ENCODE results near the gene NR1H2. TPM values are rescaled to one million over a fixed set of nuclear protein-coding genes. Genes with fewer than 3 reads are reported as not detected.

The NR1H2 gene
- total and polyA plus RNA-seq, 10 of the 15 experiments (the other 5 are each of a cell fraction or from before 2014, with no cell fraction given) = 0.05 to 54.2 (median 35.1) TPM

DNA sequence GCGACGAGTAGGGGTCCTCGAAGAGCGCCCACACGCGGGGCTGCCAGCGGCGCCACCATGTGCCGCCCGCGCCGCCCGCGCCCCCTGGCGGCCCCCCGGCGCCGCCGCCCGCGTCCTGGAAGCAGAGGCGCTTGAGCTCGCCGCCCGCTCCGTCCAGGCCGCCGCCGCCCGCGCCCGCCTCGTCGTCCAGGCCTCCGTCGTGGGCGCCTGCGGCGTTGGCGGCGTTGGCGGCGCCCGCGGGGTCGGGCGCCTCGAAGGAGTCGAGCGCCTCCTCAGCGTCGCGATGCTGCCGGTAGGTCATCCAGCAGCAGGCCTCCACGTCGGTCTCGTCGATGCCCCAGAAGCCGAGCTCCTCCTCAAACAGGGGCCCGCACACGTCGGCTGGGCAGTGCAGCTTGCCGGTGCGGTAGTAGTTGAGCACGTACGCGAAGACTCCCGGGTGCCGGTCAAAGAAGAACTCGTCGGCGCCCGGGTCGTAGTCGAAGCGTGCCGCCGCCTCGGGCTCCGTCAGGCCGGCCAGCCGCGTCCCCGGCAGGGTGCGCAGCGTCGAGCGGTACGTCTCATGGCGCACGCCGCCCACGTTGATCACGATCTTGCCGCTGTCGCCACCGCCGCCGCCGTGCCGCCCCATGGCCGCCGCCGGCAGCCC is 47.9 kb upstream of the NR1H2 start (continued):
- TF ChIP-seq CHD4 (IDR thresholded peaks at IDR 0.05) = no peak
- TF ChIP-seq POLR2A (IDR thresholded peaks at IDR 0.05; ENCODE audit: low read depth, low read length) = no peak
- TF ChIP-seq SP1 (IDR thresholded peaks at IDR 0.05; ENCODE audit: low read depth, low read length) = no peak
- TF ChIP-seq, protein P1, sequence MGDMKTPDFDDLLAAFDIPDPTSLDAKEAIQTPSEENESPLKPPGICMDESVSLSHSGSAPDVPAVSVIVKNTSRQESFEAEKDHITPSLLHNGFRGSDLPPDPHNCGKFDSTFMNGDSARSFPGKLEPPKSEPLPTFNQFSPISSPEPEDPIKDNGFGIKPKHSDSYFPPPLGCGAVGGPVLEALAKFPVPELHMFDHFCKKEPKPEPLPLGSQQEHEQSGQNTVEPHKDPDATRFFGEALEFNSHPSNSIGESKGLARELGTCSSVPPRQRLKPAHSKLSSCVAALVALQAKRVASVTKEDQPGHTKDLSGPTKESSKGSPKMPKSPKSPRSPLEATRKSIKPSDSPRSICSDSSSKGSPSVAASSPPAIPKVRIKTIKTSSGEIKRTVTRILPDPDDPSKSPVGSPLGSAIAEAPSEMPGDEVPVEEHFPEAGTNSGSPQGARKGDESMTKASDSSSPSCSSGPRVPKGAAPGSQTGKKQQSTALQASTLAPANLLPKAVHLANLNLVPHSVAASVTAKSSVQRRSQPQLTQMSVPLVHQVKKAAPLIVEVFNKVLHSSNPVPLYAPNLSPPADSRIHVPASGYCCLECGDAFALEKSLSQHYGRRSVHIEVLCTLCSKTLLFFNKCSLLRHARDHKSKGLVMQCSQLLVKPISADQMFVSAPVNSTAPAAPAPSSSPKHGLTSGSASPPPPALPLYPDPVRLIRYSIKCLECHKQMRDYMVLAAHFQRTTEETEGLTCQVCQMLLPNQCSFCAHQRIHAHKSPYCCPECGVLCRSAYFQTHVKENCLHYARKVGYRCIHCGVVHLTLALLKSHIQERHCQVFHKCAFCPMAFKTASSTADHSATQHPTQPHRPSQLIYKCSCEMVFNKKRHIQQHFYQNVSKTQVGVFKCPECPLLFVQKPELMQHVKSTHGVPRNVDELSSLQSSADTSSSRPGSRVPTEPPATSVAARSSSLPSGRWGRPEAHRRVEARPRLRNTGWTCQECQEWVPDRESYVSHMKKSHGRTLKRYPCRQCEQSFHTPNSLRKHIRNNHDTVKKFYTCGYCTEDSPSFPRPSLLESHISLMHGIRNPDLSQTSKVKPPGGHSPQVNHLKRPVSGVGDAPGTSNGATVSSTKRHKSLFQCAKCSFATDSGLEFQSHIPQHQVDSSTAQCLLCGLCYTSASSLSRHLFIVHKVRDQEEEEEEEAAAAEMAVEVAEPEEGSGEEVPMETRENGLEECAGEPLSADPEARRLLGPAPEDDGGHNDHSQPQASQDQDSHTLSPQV (IDR thresholded peaks at IDR 0.05) = no peak
- no peak for TF ChIP-seq SMAD5 (IDR thresholded peaks at IDR 0.05; ENCODE audit: low read depth)
- no peak for TF ChIP-seq POU2F2 (IDR thresholded peaks at IDR 0.05; ENCODE audit: borderline replicate concordance, low read depth, low read length)
- TF ChIP-seq, protein P2, sequence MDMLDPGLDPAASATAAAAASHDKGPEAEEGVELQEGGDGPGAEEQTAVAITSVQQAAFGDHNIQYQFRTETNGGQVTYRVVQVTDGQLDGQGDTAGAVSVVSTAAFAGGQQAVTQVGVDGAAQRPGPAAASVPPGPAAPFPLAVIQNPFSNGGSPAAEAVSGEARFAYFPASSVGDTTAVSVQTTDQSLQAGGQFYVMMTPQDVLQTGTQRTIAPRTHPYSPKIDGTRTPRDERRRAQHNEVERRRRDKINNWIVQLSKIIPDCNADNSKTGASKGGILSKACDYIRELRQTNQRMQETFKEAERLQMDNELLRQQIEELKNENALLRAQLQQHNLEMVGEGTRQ (IDR thresholded peaks at IDR 0.05; ENCODE audit: borderline replicate concordance, low read depth, low read length) = no peak
- no peak for TF ChIP-seq MXI1 (IDR thresholded peaks at IDR 0.05; ENCODE audit: low read depth, low read length)
- TF ChIP-seq MTA2 (IDR thresholded peaks at IDR 0.05; ENCODE audit: low read depth) = no peak
- TF ChIP-seq ZZZ3 (IDR thresholded peaks at IDR 0.05; ENCODE audit: control insufficient read depth, insufficient read length, low read depth) = no peak
- no peak for TF ChIP-seq WRNIP1 (IDR thresholded peaks at IDR 0.05; ENCODE audit: borderline replicate concordance, low read depth, low read length)
- no peak for TF ChIP-seq KLF5 (IDR thresholded peaks at IDR 0.05; ENCODE audit: partially characterized antibody)
- TF ChIP-seq, protein P3, sequence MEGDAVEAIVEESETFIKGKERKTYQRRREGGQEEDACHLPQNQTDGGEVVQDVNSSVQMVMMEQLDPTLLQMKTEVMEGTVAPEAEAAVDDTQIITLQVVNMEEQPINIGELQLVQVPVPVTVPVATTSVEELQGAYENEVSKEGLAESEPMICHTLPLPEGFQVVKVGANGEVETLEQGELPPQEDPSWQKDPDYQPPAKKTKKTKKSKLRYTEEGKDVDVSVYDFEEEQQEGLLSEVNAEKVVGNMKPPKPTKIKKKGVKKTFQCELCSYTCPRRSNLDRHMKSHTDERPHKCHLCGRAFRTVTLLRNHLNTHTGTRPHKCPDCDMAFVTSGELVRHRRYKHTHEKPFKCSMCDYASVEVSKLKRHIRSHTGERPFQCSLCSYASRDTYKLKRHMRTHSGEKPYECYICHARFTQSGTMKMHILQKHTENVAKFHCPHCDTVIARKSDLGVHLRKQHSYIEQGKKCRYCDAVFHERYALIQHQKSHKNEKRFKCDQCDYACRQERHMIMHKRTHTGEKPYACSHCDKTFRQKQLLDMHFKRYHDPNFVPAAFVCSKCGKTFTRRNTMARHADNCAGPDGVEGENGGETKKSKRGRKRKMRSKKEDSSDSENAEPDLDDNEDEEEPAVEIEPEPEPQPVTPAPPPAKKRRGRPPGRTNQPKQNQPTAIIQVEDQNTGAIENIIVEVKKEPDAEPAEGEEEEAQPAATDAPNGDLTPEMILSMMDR (IDR thresholded peaks at IDR 0.05 in 2 of 3, conservative IDR thresholded peaks at IDR 0.05 in 1 of 3; ENCODE audit: control insufficient read depth in 2 of 3, extremely low read depth in 1 of 3, insufficient read depth in 1 of 3, low read depth in 3 of 3, low read length in 3 of 3) = peak in 2 of 3 experiments; percentile 2 to 34; a peak in 2 of 6 replicates
- TF ChIP-seq, protein P4, sequence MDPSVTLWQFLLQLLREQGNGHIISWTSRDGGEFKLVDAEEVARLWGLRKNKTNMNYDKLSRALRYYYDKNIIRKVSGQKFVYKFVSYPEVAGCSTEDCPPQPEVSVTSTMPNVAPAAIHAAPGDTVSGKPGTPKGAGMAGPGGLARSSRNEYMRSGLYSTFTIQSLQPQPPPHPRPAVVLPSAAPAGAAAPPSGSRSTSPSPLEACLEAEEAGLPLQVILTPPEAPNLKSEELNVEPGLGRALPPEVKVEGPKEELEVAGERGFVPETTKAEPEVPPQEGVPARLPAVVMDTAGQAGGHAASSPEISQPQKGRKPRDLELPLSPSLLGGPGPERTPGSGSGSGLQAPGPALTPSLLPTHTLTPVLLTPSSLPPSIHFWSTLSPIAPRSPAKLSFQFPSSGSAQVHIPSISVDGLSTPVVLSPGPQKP (IDR thresholded peaks at IDR 0.05; ENCODE audit: low read depth, low read length) = no peak
- no peak for TF ChIP-seq ESRRA (IDR thresholded peaks at IDR 0.05; ENCODE audit: low read length)
- TF ChIP-seq MTA3 (IDR thresholded peaks at IDR 0.05; ENCODE audit: borderline replicate concordance, low read length) = no peak
- TF ChIP-seq, protein P5, sequence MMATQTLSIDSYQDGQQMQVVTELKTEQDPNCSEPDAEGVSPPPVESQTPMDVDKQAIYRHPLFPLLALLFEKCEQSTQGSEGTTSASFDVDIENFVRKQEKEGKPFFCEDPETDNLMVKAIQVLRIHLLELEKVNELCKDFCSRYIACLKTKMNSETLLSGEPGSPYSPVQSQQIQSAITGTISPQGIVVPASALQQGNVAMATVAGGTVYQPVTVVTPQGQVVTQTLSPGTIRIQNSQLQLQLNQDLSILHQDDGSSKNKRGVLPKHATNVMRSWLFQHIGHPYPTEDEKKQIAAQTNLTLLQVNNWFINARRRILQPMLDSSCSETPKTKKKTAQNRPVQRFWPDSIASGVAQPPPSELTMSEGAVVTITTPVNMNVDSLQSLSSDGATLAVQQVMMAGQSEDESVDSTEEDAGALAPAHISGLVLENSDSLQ (IDR thresholded peaks at IDR 0.05) = no peak
- TF ChIP-seq IKZF1 (conservative IDR thresholded peaks at IDR 0.05) = peak; percentile 87
- TF ChIP-seq KDM1A (IDR thresholded peaks at IDR 0.05; ENCODE audit: borderline replicate concordance) = no peak
- no peak for TF ChIP-seq KAT2A (conservative IDR thresholded peaks at IDR 0.05; ENCODE audit: control insufficient read depth, low read depth, low read length)
- TF ChIP-seq MYB (IDR thresholded peaks at IDR 0.05; ENCODE audit: borderline replicate concordance, low read depth, low read length) = no peak
- TF ChIP-seq BHLHE40 (IDR thresholded peaks at IDR 0.05; ENCODE audit: borderline replicate concordance in 1 of 2, low read depth in 2 of 2, low read length in 1 of 2) = peak in 1 of 2 experiments; percentile 29; a peak in 1 of 4 replicates

Data from GM12878 (cell line).